Cerebellar nuclear complex (tissue), 1 donor: ENCODE data around the gene CCDC175.

Source experiments
- DNase-seq, 2 experiments: peaks; one replicate each; lab custom pipeline; 2025; lab: John Stamatoyannopoulos, UW

Gene CCDC175

DNA sequence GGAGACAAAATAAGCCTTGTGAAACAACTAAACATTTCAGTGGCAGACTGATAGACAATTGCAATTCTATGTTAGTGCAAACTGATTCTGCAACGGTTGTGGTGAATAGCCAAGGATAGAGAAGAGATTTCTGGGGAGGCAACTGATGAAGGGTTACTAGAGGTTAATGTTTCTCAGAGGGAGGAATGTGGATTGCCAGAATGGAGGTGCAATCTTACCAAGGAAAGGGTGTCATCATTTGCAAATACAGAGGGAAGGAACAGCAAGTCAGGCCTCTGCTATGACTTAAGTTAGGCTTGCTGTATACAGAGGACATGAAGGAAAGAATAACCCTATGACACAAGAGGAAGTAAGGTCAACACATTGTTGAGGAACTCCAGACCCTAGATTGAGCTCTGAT, 35.8 kb downstream of the CCDC175 start:
- DNase-seq: no peak

DNA sequence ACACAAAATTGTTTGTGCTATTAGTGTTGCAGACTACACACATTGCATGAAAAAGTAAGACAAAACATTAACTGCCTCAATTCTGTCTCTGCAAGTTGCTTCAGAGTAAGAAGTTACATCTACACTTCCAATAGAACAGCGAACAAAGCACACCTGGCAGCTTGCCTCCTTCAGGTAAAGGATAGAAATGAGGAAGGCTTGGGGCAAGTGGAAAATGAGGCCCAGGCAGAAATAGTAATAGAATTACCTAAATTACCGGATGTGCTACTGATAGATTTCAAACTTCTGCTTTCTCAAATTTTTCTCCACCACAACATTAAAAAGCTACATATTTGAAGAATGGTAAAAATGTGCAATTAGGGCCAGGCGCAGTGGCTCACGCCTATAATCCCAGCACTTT, 37.7 kb downstream of the CCDC175 start:
- no peak for DNase-seq

DNA sequence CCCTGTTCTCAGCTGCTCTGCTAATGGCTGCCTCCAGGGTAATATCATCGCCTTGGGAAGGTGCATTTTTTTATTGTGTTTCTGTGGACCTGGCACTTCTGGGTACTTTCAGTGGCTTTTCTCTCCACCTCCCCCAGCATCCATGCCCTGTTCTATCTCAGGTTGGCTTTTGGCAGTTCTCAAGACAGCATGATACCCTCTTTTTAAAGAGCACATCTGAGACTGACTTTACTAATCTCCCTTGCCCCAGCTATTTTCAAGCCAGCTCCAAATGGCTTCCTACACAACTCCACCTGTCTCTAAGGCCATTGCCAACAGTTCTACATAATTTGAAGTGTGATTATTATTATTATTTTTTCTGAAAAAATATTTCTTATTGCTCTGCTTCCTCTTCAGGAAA, 39.1 kb downstream of the CCDC175 start:
- DNase-seq: no peak

- DNase-seq: no peak
Measured at GRCh38 chr14:59534361-59534987, 42.1 kb downstream of the CCDC175 start.

DNA sequence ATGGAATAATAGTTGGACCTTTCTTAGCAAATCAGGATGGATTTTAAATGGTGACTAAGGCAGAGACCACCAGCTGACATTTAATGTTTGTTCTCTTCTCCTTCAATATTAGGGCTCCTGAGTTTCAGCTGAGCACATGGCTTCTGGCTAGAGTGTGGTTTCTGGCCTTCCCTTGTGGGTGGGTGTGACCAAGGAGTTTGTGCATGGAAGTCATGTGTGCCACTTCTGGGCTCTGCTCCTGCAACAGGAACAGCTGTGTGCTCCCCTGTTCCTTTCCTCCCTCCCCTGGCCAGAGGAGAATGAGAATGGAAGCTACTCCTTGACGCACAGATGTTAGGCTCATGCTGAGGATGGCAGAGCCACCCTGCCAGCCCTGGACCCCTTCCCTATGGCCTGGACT, 44.2 kb downstream of the CCDC175 start:
- DNase-seq: no peak

DNA sequence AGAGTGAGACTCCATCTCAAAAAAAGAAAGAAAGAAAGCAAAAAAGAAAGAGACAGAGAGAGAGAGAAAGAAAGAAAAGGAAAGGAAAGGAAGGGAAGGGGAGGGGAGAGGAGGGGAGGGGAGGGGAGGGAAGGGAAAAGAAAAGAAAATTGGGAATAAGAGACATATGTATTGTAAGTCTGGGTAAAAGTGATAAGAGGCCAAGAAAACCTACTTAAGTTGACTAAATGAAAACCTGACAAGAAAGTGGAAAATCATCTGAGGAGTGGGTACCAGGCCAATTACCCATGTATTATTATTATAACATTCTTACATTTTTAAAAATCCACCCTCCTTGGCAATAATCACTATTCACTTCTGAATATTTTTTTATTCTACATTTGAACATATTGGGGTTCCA, 46.3 kb downstream of the CCDC175 start:
- no peak for DNase-seq

GRCh38 chr14:59529189-59529588, 47.4 kb downstream of the CCDC175 start:
- DNase-seq: peak; percentile 42 to 78

DNA sequence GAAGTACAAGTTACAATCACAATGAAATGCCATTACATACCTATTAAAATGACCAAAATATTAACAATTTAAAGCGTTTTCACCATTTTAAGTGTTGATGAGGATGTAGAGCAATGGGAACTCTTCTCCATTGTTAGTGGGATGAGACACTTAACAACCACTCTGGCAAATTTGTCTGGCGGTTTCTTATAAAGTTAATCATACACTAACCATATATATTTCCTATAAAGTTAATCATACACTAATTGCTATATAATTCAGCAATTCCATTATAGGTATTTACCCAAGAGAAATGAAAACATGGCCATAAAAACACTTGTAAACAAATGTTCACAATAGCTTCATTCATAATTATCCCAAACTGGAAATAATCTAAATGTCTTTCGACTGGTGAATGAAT, 56.4 kb downstream of the CCDC175 start:
- no peak for DNase-seq

DNA sequence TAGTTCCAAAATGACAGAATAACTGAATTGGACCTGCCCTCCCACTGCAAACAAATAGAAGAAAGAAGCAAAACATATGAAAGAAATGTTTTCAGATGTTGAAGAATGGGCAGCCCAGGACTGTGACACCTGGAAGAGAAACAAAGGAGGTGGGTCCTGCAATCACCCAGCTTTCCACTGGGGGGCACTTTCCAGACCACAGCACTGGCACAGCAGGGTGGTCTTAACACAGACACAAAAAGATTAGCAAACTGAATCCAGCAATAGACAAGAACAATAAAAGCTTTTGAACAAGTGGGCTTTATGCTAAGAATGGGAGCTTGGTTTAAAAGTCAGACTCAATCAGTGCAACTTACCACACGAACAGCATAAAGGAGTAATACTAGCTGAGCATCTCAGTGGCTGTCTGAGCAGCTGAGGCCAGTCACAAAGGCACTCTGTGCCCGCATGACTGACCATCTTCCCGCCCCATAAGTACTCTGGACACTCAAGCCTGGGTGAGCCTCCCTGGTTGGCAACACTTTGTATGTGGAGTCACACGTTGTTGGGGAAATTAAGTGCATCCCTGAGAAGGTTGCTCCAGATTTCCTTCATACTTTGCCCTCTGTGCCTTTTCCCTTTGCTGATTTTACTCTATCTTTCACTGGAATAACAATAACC, 64.6 kb downstream of the CCDC175 start:
- DNase-seq: no peak

DNA sequence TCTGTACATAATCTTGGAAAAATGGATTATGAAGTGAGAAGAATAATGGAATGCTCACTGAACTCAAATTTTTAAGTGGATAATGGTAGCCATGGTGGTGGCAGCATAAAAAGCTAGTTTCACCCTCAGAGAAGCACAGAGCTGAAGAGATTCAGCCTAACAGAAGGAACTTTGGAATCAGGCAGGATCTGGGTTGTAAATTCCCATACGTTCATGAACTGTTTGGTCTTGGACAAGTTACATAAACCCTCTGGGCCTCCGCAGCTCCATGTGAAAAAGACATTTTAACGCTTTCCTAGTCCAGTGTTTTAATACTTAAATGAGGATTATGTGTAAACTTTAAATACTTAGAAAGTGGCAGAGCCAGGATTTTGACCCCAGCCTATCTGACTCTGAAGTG, 65.6 kb downstream of the CCDC175 start:
- no peak for DNase-seq

DNA sequence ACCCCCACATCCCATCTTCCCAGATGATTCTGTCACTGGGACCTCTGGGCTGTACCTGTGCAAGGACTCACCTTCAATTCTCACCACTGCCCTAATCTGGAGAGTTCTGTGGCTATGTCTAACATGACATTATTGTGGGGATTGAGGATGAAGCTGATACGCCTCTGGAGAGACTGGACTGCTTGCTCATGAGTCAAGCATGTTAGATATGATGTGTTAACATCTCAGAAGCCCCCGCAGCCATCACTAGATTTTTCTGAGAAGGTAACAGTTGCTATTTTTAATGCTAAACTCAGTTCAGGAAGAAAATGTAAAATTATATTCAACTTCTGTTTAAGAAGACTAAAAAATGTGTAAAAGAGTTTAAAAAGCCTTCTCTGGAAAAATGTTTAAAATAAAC, 66.6 kb downstream of the CCDC175 start:
- DNase-seq: no peak

DNA sequence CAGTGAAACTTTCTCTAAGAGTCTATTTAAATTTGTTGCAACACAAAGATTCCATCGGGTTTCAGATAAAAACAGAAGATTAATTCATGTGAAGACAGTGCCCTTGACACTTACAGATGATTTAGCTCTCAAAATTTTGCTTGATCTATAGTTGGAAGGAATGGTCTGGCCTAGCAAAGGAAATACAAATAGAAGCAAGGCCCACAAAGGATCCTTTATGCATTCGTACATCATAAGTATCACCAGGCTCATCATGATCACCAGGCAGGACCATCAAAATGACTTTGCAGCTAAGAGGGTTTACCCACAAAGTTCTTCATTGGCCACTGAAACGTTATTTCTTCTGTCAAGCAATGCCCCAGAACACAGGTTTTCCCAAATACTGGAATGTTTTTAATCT, 67.5 kb downstream of the CCDC175 start:
- no peak for DNase-seq

- no peak for DNase-seq
Measured at GRCh38 chr14:59507752-59508103, 68.9 kb downstream of the CCDC175 start.

GRCh38 chr14:59507063-59507751, 69.4 kb downstream of the CCDC175 start:
- DNase-seq: peak in 1 of 2 experiments; percentile 65

DNA sequence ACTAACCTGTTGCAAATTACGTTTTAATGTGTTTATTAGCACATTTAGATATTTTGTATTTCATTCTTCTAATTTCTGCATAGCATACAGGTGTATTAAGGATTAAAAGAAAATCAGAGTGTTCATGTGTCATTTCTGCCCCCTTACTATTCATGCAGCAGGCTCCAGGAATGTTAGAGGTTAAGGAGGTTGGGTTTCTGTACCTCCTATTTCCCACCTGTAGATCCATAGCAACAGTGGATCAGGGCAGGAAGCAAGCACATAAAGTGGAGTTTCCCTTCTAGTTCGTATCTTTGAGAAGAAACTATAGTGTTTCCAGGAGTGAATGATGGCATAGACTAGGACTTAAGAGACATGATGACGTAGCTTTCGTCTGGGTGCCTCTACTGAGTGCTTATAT, 73.4 kb downstream of the CCDC175 start:
- no peak for DNase-seq

- no peak for DNase-seq
Measured at GRCh38 chr14:59500732-59501131, 75.9 kb downstream of the CCDC175 start.

DNA sequence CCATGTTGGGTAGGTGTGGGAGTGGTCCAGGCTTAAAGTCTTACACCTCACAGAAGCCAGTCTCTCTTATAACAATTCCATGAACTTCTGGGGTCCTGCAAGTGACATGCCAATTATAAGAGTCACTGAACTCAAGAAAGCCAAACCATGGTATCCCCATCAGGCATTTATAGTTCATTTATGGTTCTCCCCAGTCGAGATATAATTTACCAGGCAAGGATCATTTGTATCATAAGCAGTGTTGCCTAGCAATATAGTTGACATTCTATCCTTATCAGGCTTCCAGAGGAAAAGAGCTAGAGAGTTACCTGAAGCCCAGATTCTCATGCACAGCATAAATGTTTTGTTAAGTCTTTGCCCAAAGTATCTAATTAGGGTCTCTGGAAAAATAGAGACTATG, 84.2 kb downstream of the CCDC175 start:
- DNase-seq: no peak

GRCh38 chr14:59490756-59491155, 85.9 kb downstream of the CCDC175 start:
- no peak for DNase-seq

GRCh38 chr14:59484639-59485175, 91.9 kb downstream of the CCDC175 start:
- DNase-seq: no peak

DNA sequence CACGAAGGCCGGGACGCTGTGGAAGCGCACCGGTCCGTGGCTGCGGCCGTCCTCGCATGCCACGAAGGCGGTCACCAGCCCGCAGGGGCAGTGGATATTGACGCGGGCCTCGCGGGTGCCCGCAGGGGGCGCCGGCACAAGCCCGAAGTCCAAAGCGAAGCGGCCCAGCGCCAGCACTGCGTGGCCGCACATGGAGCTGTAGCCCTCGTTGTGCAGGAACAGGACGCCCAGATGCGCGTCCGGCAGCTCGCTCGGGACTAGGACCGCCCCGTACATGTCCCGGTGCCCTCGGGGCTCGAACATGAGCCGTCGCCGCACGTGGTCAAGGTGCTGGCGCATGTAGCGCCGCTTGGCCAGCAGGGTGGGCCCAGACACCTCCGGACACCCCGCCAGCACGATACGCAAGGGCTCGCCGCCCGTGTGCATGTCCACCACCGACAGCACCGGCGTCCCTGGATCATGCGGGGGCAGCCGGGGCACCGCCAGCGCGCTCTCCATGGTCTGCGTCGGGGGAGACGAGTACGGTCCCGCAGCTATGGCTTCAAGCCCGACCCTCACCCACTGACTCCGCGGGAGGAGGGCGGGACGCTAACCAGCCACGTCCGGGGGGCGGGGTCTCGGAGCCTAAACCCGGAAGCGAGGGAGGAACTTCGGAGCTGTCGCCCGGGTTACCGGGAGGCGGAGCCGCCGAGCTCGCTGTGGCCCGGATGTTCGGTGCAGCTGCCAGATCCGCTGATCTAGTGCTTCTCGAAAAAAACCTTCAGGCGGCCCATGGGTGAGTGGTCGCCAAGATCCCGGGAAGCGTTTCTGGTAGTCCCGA, 92.6 kb downstream of the CCDC175 start, which contains the start of the genes JKAMP and L3HYPDH:
TSS of gene JKAMP (plus strand) at position 699 of the 820 bp plus-strand sequence. CDS start at position 772, 73 bp downstream.
TSS of gene L3HYPDH (minus strand) at position 590 of the 820 bp plus-strand sequence. CDS start at position 498, 92 bp downstream.
- peak; percentile 11 to 84 for DNase-seq

DNA sequence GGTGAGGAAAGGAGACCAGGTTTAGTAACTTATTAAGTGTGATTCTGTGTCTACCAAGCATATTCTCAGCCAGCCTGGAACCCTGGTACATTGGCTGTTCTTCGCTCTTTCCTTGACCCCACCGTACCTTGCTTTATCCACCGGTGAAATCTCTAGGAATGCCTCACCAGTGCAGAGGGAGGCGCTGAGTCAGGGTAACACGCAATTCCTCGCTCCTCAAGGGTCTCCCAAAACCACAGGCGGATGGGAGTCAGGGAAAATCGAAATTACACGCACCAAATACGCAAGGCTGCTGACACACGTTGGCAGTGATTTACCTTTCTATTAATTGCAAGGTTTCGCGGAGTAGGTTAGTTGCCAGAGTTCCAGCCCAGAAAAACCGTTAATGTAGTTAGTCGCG, 93.2 kb downstream of the CCDC175 start:
- no peak for DNase-seq
